ENCODE measurements around the gene GJA4.
"Not testable (repeated sequence)": the region's sequence is repeated elsewhere in the genome, so short reads cannot be mapped to it uniquely, and the experiment has no call there.

GJA4 gene

DNA sequence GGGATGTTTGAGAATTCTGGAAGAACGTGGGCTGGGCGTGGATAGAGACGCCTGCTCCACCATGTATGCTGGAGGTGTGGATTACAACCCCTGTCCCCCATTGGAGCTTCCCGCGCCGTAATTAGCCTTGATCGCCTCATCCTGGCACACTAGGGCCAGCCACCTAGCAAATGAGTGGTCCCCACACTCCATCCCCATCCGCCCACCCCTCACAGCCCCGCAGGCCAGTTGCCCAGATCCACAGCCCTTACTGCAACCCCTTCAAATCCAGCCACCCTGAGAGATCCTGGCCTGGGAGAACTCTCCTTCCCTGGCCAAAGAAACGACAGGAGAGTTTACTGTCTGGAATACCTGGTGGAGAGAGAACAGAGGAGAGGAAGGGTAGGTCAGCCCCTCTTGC lies 375 bp upstream of the GJA4 start:
- DNase-seq, result no peak

- no peak for DNase-seq
These were observed 1.4 kb downstream of the GJA4 start for GRCh38 chr1:34794001-34794789.

- no peak for DNase-seq
These were observed 2.0 kb downstream of the GJA4 start for GRCh38 chr1:34794790-34795180.

DNA sequence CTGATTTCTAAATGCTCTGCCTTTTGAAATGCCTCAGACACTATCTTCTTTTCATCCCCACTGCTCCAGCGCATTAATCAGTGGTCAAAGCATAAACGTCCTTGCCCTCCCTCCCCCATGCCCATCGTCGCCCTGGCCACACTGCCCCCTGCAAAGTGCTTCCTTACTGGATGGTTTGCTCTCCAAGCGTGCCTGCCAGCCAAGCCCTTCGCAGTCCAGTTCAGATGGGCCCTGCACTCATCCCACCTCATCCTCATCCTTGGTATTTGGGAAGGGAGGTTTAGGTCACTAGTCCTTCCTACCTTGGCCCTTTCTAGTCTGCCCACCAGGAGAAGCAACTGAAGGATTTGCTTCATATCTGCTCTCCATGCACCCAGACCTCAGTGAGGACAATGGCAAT lies 3.1 kb downstream of the GJA4 start:
- DNase-seq, result no peak

DNA sequence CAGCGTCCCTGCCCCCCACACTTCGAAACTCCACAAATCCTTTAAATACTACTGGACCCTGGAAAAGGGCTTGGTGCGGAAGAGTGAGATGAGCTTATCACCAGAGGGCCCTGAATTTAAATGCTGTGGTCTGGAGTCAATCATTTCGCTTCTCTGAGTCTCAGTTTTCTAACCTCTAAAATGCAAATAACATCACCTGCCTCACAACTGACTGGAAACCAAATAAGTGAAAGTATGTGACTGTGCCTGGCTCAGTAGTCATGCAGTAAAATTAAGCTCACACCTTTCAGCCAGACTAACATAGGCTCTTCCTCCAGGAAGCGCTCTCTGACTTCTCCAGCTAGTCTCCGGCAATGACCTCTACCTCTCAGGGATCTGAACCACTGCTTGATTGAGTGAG lies 4.2 kb downstream of the GJA4 start:
- no peak for DNase-seq

DNA sequence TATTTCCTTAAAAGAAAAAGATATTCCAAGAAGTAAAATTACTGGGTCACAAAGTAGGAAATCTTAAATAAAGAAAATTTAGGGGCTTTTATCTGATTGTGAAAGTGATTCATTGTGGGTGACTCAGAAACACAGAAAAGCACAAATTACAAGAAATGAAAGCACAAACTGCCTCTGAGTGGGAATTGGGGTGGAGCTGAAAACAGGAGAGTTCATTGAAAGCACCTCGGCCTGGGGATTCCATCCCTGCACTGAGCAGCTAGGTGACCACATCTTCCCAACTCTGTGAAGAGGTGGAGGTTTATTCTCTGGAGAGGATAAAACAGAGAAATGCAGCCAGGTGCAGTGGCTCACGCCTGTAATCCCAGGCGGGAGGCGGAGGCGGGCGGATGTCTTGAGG lies 7.4 kb downstream of the GJA4 start:
- no peak for DNase-seq

GRCh38 chr1:34803770-34804169 lies 11.0 kb downstream of the GJA4 start:
- DNase-seq, result no peak

- no peak for DNase-seq
These were observed 13.6 kb downstream of the GJA4 start for GRCh38 chr1:34806396-34806795.

- no peak for DNase-seq
These were observed 15.4 kb downstream of the GJA4 start for GRCh38 chr1:34808051-34808810.

- not testable (repeated sequence) for DNase-seq
These were observed 18.0 kb downstream of the GJA4 start for GRCh38 chr1:34810781-34811180.

- DNase-seq, result no peak
These were observed 23.5 kb downstream of the GJA4 start for GRCh38 chr1:34816332-34816731.

DNA sequence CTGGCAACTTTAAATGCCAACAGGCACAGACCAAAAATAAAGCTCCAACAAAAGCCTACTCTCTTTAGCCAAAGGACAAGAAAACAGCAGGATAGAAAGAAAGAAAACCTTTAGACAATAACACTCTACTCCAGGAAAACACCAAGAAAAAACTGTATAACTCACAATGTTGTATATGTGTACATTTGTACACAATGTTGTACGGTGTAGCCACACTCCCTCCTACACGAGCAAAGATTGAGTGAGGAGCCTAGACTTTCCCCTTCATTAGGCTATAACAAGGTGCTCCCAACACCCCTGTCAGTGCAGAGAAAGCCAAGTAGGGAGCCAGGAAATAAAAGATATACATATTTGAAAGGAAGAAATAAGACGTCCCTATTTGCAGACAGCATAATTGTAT lies 24.0 kb downstream of the GJA4 start:
- DNase-seq, result no peak

DNA sequence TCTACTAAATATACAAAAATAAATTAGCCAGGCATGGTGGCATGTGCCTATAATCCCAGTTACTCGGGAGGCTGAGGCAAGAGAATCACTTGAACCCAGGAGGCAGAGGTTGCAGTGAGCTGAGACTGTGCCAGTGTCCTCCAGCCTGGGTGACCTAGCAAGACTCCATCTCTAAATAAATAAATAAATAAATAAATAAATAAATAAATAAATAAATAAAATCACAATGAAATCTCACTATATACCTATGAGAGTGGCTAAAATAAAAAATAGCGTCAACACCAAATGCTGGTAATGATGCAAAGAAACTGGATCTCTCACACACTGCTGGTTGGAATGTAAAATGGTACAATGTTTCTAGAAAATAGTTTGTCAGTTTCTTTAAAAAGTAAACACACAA lies 26.1 kb downstream of the GJA4 start:
- not testable (repeated sequence) for DNase-seq

DNA sequence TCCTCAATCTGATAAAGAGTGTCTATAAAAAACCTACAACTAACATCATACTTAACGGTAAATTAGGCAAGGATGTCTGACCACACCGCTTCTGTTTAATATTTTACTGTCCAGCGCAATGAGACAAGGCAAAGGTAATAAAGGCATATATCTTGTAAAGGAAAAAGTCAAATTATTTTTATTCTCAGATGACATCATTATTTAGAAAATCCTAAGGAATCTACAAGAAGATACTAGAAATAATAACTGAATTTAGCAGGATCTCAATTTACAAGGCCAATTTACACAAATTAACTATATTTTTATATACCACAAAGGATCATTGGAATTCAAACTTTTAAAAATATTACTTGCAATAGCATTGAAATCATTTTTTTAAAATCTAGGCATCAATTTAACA lies 29.4 kb downstream of the GJA4 start:
- DNase-seq, result no peak

- no peak for DNase-seq
These were observed 32.1 kb downstream of the GJA4 start for GRCh38 chr1:34824817-34825454.

- no peak for DNase-seq
These were observed 32.8 kb downstream of the GJA4 start for GRCh38 chr1:34825455-34826091.

DNA sequence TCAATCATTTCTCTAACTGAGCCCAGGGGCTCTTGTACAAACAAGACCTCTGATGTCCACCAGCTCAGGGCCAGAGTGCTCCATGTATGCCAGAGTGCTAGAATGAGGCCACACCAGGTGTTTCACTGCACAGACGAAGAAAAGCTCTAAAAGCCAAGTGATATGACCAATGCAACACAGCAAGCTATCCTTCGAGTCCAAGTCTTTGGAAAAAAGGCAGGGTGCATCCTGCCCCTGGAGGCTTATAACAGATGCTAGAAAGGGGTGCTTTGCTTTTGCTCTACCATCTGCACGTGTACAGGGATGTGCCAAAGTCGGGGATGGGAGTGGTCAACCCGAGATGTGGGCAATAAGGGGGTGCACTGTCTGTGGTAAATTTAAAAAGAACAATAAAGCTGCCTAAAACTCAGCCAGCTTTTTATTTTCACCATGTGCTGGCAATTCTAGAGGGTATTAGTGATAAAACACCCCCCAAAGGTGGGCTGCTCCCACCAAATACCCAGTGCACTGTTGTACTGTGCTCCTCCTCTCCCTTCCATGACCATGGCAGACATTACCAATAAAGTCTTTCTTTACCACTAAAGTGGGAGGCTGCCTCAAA lies 34.6 kb downstream of the GJA4 start:
- no peak for DNase-seq

GRCh38 chr1:34828611-34829010 lies 35.8 kb downstream of the GJA4 start:
- DNase-seq, result no peak

DNA sequence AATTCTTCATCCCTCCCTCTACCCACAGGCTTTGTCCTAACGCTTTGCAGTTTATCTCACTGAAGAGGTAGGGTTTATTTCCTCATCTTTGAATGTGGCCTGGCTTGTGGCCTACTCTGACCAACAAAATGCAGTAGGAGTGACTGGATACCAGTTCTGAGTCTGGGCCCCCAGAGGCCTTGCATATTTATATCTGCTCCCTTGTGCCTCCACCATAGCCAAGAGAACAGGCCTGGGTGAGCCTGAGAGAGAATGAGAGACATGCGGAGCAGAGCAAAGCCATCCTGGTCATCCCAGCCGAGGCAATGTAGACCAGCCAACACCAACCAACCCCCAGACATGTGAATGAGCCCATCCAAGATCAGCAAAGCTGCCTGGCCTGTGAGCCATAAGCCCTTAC lies 36.5 kb downstream of the GJA4 start:
- DNase-seq, result no peak

DNA sequence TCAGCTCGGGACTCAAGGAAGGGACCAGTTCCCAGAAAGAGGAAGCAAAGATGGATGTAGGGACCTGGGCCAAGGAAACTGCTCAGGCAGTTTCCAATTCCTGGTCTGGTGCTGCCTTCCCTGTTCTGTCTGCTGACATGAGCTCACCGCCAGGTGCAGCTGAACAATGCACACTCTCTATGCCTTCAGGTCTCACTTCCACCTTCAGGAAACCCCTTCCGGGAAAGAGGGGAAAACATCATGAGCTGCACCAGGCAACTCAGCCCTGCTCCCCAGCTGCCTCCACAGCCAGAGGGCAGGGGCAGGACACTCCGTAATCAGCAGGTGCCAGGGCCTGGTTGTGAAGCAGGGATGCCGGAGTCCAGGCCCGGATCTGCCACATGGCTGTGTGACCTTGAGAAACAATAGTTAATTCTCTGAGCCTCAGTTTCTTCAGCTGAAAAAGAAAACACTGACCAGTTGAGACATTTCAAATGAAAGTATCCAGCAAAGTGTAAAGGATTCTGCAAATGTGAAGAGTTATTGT lies 39.0 kb downstream of the GJA4 start:
- no peak for DNase-seq

GRCh38 chr1:34833711-34834110 lies 40.9 kb downstream of the GJA4 start:
- DNase-seq, result no peak

DNA sequence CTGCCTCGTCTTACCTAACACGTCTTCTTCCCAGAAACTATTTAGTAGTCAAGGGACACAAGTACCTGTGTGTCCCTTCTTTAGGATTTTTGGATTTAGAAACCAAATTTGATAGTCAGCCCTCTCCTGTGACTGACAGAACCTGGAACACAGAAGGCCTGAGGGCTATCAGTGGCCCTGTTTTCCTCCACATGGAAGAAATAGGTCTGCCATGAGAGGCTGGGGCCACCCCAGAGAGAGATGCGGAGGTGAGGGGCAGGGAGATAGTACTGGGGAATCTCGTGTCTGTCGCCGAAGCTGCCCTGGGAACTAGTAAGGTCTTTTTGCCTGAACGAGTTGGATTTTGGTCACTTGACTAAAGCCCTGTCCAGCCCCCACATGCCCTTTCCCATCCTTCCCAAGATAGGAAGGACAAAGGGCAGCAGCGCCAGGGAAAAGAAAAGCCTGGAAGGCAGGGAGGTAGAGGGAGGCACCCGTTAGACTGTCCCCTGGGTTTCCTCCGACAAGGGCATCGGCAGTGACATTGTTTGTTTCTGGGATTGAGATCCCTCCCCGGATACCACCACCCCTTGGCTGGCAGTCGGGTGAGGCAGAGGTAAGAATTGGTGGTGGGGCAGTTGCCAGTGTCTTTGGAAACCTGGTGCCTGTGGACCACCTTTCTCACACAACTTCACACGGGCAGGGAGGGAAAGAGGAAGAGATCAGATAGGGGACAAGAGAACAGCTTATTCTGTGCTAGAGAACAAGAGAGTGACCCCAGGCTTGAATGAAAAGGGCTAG lies 46.9 kb downstream of the GJA4 start:
- no peak for DNase-seq

Measured in NCI-H1930 (cell line).